SK-N-SH treated with all-trans-retinoic acid at 6 μM for 48 hours (cell line): ENCODE results near the gene OXCT1.

Source experiments
- CSDC2 ChIP-seq: fragments of 250-450 bp; sonication (Bioruptor Pico); IDR thresholded peaks from 2 replicates; pipeline ENCODE4 v1.5.0; 2020; ENCODE audit warnings: mild to moderate bottlenecking, moderate library complexity
- GLIS3 ChIP-seq: fragments of 250-450 bp; sonication (Bioruptor Pico); IDR thresholded peaks from 2 replicates; pipeline ENCODE4 v1.5.0; 2020; ENCODE audit warnings: mild to moderate bottlenecking, moderate library complexity
- OSR1 ChIP-seq: fragments of 250-450 bp; sonication (Bioruptor Pico); IDR thresholded peaks from 2 replicates; pipeline ENCODE4 v1.8.0; 2022; ENCODE audit warnings: moderate library complexity, mild to moderate bottlenecking, inconsistent platforms
- ZFP3 ChIP-seq: fragments of 250-450 bp; sonication (Bioruptor Pico); IDR thresholded peaks from 2 replicates; pipeline ENCODE4 v1.5.0; 2020; ENCODE audit warnings: mild to moderate bottlenecking, moderate library complexity
- ZFP30 ChIP-seq: fragments of 450-650 bp; formaldehyde crosslinking; IDR thresholded peaks from 2 replicates; pipeline ENCODE4 v1.5.0; 2022; ENCODE audit warnings: mild to moderate bottlenecking, moderate library complexity
- ZNF565 ChIP-seq: fragments of 450-650 bp; formaldehyde crosslinking; conservative IDR thresholded peaks from 2 replicates; pipeline ENCODE4 v1.5.0; 2020; ENCODE audit warnings: low read depth, mild to moderate bottlenecking, moderate library complexity
- ZNF8 ChIP-seq: fragments of 450-650 bp; formaldehyde crosslinking; IDR thresholded peaks from 2 replicates; pipeline ENCODE4 v1.5.0; 2020; ENCODE audit warnings: mild to moderate bottlenecking, moderate library complexity
- TF ChIP-seq, protein P1 (sequence below): fragments of 250-450 bp; sonication (Bioruptor Pico); IDR thresholded peaks from 2 replicates; pipeline ENCODE4 v1.8.0; 2020; ENCODE audit warnings: mild to moderate bottlenecking, moderate library complexity, borderline replicate concordance
- TF ChIP-seq, protein P2 (sequence below): fragments of 250-450 bp; sonication (Bioruptor Pico); IDR thresholded peaks from 2 replicates; pipeline ENCODE4 v1.8.0; 2021; ENCODE audit warnings: low read depth, mild to moderate bottlenecking, moderate library complexity, borderline replicate concordance

DNA sequence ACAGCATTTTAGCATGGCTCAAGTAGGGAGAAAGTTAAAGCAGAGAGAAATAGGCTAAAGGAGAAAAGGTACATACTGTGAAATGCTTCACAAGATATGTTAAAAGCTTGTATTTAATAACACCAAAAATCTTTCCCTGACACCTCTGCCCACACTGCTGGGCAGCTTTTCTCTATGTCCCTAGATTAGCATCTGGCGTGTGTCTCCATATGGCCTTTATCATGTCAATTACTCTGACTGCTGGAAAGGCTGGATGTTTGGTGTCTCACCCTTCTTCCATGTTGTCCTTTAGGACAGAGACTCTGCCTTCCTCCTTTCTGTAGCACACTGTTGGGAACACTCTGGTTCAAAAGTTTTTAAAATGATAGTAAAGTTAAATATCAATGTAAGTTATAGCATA lies 122.5 kb downstream of the OXCT1 start:
- TF ChIP-seq, protein P1, sequence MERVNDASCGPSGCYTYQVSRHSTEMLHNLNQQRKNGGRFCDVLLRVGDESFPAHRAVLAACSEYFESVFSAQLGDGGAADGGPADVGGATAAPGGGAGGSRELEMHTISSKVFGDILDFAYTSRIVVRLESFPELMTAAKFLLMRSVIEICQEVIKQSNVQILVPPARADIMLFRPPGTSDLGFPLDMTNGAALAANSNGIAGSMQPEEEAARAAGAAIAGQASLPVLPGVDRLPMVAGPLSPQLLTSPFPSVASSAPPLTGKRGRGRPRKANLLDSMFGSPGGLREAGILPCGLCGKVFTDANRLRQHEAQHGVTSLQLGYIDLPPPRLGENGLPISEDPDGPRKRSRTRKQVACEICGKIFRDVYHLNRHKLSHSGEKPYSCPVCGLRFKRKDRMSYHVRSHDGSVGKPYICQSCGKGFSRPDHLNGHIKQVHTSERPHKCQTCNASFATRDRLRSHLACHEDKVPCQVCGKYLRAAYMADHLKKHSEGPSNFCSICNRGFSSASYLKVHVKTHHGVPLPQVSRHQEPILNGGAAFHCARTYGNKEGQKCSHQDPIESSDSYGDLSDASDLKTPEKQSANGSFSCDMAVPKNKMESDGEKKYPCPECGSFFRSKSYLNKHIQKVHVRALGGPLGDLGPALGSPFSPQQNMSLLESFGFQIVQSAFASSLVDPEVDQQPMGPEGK (CRISPR knock-in tag), result no peak
- TF ChIP-seq ZNF565 (CRISPR knock-in tag), result no peak
- no peak for TF ChIP-seq CSDC2 (CRISPR knock-in tag)
- no peak for TF ChIP-seq OSR1 (CRISPR knock-in tag)
- no peak for TF ChIP-seq ZFP30 (CRISPR knock-in tag)
- TF ChIP-seq, protein P2, sequence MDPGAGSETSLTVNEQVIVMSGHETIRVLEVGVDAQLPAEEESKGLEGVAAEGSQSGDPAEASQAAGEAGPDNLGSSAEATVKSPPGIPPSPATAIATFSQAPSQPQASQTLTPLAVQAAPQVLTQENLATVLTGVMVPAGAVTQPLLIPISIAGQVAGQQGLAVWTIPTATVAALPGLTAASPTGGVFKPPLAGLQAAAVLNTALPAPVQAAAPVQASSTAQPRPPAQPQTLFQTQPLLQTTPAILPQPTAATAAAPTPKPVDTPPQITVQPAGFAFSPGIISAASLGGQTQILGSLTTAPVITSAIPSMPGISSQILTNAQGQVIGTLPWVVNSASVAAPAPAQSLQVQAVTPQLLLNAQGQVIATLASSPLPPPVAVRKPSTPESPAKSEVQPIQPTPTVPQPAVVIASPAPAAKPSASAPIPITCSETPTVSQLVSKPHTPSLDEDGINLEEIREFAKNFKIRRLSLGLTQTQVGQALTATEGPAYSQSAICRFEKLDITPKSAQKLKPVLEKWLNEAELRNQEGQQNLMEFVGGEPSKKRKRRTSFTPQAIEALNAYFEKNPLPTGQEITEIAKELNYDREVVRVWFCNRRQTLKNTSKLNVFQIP, result no peak
- TF ChIP-seq ZFP3, result no peak
- no peak for TF ChIP-seq ZNF8 (CRISPR knock-in tag)
- no peak for TF ChIP-seq GLIS3
